NCI-H2081 treated with DMSO at 0.1 percent for 48 hours (cell line): ENCODE data around the gene PGF.
A peak's percentile ranks its signal among the peaks of the same experiment; 100 is the strongest.
"Not testable (repeated sequence)": the region's sequence is repeated elsewhere in the genome, so short reads cannot be mapped to it uniquely, and the experiment has no call there.

Experiments used
- DNase-seq: peaks from one replicate; lab custom pipeline; 2025; lab: John Stamatoyannopoulos, UW

PGF gene

DNA sequence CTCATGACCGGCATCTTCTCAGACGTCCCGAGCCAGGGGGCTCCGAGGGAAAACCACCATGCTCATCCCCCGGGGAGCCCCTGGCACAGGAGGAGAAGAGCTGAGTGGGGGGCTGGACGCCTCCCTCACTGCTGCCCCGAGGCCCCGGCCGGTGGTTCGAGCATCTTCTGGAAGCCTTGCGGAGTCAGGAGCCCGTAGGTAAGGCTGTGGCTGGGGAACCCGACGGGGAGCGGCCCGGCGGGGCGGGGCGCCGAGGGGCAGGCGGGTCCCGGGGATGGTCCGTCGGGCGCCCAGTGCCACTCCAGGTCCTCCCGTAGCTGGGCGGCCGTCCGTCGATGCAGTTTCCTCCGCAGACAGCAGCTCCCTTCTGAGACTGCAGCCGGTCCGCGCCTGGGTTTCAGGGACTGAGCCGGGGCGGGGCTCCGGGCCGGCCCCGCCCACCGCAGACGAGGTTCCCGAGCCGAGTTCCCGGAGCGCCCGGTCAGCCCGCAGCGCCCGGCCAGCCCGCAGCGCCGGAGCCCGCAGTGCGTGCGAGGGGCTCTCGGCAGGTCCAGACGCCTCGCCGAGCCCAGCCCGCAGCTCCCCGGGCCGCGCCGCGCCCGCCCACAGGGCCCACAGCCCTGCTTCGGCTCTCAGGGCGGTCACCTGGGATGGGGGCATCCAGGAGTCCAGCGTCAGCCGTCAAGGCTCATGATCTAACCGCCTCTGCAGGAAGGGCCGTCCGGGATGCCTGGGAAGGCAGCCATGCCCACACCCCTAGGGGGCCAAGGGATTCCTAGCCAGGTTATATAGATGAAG, at the start of gene PGF:
Gene PGF, minus strand, starts transcription at position 369 of the 798 bp plus-strand sequence. Its CDS starts 355 bp downstream, at position 14.
- no peak for DNase-seq

DNA sequence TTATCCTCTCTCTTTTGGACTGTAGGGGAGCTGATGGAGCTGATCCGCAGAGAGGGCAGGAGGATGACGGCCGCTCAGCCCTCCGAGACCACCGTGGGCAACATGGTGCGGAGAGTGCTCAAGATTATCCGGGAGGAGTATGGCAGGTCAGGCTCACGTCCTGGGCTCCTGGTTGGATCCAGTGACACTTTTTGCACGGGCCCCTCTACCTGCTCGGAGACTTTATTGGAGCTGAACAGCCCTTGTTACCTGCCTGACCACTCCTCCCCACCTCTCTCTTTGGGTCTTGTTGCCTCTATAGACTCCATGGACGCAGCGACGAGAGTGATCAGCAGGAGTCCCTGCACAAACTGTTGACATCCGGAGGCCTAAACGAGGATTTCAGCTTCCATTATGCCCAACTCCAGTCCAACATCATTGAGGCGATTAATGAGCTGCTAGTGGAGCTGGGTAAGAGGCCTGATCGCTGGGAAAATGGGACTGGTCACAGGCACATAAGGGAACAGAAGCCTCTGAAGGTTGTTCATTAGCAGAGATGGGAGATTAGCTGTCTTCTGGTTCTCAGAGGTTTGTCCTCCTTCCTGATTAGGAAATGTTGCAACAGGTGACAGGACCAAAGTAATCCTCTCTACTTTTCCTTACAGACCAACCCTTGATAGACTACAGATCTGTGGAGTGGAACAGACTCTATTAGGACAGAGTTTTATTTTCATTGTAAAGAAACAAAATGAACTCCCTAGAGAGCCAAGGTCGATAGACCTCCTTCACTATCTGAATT, 48.0 kb upstream of the PGF start:
- no peak for DNase-seq

DNA sequence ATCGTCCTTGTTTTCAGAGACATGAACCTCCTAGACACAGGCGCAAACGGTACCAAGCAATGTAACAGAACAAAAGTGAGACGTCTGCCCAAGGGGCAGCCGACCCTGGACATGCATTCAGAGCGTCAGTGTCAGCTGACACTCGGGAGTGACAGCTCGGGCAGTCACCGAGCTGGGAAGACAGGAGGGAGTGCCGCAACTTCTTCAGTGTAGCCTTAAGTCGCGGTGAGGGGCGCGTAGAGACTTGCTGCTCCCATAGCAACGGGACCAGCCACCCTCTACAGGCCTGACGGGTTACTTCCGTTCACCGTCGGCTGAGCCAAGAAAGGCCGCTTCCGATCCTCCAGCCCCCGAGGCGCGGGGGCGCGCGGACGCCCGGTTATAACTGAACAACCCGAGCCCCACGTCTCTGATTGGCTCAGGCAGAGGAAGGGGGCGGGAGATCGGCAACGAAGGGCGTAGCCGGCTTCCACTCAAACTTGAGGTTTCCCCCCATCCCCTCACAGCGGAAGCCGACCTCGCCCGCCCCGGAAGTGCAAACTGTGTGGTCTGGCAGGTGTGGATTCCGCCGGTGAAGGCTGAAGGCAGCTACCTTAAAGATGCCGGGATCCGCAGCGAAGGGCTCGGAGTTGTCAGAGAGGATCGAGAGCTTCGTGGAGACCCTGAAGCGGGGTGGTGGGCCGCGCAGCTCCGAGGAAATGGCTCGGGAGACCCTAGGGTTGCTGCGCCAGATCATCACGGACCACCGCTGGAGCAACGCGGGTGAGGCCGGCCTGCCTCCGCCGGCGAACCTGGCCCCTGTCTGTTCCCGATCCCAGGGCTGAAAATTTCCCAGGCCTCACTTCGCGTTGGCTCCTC, 47.2 kb upstream of the PGF start, which contains the start of gene EIF2B2:
Gene EIF2B2, plus strand, starts transcription at position 530 of the 858 bp plus-strand sequence. Its CDS starts 70 bp downstream, at position 600.
- peak; percentile 89 for DNase-seq

DNA sequence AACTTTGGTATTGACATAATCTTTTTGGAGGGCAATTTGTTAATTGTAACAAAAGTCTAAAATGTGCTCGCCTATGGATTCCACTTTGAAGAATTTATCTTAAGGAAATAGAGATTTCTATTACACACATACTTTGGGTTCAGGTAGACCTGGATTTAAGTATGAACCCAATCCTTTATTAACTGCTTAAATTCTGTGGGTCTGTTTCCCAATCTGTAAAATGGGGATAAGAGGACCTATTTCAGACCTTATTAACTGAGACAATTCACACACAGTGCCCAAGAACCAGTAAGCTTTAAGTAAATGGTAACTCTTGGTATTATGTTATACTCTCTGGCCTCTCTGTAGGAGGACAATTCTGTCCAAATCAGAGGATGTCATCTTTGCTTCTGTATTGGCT, 46.5 kb upstream of the PGF start:
- no peak for DNase-seq

DNA sequence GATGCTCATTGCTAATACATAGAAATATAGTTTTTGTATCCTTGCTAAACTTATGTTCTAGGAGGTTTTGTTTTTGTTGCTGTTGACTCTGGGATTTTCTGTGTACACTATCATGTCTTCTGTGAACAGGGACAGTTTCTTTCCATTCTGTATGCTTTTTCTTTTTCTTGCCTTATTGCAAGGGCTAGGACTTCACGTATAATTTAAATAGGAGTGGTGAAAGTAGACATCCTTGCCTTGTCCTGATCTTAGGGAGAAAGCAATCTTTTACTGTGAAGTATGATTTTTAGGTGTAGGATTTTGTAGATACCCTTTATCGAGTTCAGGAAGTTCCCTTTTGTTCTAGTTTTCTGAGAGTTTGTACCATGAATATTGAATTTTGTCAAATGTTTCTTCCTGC, 45.9 kb upstream of the PGF start:
- no peak for DNase-seq

DNA sequence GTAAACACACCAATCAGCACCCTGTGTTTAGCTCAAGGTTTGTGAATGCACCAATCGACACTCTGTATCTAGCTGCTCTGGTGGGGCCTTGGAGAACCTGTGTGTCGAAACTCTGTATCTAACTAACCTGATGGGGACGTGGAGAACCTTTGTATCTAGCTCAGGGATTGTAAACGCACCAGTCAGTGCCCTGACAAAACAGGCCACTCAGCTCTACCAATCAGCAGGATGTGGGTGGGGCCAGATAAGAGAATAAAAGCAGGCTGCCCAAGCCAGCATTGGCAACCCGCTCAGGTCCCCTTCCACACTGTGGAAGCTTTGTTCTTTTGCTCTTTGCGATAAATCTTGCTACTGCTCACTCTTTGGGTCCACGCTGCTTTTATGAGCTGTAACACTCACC, 40.4 kb upstream of the PGF start:
- DNase-seq, result not testable (repeated sequence)

DNA sequence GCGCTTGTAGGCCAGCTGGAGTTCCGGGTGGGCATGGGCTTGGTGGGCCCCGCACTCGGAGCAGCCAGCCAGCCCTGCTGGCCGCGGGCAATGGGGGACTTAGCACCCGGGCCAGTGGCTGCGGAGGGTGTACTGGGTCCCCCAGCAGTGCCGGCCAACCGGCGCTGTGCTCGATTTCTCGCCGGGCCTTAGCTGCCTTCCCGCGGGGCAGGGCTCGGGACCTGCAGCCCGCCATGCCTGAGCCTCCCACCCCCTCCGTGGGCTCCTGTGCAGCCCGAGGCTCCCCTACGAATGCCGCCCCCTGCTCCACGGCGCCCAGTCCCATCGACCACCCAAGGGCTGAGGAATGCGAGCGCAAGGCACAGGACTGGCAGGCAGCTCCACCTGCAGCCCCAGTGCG, 38.8 kb upstream of the PGF start:
- DNase-seq, result not testable (repeated sequence)

DNA sequence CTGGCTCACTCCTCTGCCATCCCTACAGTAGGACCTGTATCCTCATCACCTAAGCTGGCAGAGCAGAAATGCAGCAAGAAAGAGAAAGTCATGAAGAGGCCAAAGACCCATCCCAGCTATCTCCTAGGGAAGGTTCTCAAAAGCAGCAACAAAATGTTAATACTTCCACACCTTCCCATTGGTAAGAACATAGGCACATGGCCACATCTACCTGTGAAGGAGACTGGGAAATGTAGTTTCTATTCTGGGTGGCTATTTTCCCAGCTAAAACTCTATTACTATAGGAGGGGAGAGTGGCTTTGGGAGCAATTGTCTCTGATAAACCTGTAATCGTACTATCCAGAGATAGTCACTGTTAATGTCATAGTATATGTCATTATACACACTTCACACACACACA, 33.6 kb upstream of the PGF start:
- no peak for DNase-seq

DNA sequence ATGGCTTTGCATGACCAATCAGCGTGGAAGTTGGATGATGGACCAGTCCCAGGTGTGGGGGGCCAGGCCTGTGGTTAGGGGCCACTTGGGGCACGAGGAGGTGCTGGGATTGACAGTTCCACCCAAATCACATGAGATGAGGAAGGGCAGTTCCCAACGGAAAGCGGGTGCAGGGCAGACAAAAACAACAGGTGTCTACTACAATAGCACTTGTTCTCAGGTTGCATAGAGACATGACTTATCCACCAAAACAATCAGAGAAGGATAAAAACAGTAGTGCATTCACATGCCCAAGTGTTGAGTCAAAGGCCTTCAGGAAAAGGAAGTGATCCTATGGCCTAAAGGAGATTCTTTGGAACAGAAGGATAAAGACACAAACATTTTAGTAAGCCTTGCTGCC, 32.7 kb upstream of the PGF start:
- DNase-seq, result no peak

DNA sequence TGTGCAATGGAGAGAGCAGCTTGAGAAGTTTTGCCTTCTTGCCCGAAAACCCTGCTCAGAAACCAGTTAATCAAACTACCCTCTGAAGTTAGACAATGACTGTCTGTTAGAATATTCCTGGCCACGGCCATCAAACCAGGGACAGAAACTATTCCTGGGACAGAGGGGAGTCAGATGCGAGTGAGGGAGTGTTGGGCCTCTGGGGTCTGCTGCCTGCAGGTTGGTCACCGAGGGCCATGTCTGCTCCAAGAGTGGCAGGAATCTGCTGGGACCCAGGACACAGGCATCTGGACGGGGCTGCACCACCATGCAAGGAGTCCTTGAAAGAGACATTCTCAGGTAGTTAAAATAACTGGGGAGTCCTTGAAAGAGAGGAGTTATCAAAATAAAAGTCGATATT, 30.4 kb upstream of the PGF start:
- DNase-seq, result no peak

DNA sequence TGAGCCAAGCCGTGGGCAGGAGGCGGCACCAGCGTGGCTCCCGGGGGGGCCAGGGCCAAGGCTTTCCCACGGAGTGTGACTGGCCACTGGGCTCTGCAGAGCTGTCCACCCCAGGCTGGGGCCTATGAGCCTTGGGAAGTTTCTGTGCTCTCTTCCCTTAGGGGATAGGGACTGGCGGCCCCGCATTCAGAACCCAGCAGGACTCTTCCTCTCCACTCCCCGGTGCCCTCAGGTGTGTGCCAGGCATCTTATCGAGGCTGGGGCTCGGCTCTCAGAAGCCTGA, 29.6 kb upstream of the PGF start:
- no peak for DNase-seq

DNA sequence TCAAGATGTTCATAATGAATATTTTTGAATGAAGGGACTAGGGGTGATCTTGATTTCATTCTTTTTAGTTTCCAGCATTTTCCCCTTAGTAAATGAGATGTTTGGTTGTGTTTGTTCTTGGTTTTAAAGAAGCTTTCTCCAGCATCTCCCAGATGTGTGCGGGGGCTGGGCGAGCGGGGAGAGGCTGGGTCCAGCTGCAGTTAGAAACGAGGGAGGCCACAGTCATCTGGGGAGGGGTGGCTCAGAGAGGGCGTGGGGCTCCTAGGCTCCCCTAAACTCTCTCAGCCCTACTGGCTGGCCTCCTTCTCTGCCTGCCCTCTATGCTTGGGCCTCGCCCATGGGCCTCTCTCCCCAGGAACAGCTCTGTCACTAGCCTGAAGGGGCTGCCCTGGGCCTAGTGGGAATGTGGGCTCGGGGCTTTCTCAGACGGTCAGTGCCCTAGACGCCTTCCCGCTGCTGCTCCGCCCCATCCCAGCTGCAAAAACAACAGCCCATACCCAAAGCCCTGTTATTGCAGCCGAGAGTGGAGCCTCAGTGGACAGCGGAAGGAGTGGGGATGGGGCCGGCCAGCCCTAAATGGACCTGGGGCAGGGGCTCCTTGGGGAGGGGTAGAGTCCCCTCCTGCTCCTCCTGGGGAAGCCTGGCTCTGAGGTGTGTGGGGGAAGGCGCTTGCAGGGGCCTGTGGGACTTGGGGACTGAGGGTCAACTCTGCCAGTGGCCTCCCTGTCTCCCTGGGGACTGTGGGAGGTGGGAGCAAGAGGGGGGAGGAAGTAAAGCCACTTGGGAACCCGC, 29.0 kb upstream of the PGF start:
- DNase-seq, result no peak

DNA sequence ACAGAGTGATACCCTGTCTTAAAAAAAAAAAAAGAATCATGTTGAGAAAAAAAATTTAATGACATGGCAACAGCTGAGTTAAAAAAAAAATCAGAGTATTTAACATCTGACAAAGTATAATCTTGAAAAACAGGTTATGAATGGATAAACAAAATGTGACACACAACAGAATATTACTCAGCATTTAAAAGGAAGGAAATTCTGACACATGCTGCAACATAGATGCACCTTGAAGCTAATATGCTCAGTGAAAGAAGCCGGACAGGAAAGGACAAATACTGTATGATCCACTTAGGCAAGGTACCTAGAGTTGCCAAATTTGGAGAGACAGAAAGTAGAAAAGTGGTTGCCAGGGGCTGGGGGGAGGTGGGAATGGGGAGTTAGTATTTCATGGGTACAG, 27.9 kb upstream of the PGF start:
- no peak for DNase-seq

DNA sequence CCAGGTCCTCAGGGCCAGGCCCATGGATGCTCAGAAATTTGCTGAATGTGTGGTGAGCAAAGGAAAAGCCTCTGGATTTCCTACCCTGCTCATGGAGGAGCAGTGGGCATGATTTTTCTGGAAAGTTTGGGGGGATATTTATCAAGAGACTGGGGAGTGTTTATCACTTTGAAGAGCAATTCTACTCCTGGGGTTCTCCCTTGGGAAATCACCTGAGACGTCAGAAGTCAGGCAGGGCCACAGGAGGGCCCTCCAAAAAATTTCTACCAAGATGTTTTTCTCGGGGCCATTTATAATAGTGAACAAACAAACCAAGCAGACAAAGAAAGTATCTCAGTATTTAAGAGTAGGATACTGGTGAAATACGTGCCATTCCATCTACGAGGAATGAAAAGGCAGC, 27.3 kb upstream of the PGF start:
- no peak for DNase-seq

DNA sequence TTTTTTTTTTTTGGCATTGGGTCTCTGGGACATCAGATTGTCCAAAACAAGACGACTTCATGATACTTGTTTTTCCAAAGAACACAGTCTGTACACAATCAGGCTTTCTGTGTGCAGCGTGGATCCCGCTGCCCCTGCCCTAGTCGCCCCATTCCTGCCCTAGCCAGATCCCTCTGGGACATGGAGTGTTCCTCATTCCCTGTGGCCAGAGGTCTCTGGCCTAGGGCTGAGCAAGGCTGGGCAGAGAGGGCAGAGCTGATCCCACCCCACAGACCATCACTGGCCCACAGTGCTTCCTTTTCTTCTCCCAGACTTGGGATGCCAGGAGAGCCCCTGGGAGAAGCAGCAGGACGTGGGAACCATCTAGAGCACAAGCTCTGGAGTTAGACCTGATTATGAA, 26.4 kb upstream of the PGF start:
- no peak for DNase-seq

DNA sequence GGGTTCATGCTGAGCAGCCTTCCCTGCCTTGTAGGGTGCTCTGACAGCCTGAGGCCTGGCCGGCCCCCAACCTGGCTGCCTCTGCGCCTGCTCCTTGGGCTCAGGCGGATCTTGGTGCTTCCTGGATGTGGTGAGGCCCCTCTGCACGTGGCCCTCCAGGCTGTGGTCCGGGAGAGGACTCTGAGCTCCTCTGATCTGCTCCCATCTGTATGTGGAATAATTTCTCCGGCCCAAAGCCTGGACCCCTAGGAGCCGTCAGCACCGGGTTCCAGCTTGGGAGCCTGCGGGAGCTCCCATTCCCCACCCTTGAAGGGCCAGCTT, 26.0 kb upstream of the PGF start:
- no peak for DNase-seq

DNA sequence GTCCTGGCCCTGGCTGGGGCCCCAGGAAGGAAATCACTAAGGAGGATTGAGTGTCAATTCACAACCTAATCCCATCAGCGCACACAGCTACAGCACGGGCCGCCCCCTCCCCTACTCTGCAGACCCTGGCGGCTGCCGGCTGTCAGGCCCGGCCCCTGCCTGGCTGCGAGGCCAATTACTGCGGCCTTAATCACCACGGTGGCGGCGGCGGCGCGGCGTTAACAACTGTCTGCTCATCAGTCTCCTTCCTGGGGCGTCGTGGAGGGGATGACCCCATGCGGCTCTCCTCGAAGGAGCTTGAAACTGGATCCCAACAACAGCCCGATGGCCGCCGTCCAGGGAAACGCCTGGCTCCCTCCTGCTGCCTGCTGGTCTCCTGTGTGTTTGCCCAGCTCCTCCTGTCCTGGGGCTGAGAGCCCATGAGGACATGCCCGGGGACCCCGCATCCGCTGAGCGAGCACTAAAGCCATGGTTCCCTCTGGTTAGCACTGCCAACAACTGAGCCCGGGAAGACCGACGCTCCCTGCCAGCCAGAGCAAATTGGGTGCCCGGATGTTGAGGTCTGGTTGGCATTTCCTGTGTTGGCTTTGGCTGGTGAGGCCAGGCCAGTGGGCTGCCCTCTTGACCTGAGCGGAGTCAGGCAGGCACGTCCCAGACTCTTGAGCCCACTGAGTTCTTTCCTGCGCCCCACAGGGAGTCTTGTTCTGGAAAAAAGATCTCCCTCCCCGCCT, 25.5 kb upstream of the PGF start:
- no peak for DNase-seq

DNA sequence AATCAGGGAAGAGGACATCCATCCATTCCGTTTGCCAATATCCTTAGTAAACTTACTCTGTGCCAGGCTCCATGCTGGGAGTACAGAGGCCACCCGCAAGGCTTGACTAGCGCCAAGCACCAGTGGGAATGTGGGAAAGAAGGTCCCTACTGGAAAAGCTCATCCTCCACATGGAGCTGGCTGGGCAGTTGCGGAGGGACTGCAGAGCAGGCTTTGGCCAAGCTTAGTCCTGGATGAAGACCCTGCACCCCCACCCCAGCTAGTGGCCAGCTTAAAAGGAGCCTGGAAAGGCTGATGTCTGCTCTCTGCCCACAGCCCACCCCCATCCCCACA, 25.0 kb upstream of the PGF start:
- no peak for DNase-seq

DNA sequence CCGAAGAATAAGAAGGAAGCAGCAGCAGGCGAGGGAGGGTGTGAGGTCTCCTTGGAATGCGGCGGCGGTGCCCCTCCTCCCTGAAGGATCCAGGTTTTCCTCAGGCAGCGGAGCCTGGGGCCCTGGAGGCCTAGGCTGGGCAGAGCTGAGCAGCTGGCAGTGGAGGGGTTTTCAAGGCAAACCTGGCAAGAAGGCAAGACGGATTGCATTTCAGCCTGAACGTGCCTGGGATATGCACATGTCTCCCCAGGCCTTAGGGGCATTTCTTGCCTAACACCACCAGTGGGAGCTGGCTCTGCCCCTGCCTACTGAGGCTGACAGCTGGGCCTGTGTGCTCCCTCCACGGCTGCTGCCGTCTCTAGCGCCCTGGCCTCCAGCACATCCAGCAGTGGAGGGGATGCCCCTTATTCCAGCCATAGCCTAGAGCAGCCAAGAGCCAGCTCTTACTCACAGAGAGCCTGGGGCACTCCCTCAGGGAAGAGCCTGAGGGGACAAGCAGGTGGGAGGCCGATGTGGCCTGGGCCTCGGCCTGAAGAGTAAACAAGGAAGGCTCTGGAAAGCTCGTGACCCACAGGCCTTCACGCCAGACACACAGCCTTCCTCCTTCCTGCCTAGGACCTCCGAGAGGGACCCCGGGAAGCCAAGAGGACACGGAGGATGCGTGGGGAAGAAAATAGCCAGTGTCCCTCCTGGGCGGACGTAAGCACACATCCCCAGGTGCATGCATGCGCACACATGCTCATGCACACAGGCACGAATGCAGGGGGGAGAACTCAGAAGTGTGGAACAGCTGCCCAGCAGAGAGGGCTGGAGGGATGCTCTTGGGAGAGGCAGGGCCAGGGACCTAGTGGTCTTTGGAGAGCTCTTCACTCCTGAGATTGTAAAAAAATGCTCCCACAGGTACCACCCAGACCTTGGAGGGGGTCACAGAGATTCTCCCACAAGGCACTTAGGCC, 24.3 kb upstream of the PGF start:
- DNase-seq, result no peak

DNA sequence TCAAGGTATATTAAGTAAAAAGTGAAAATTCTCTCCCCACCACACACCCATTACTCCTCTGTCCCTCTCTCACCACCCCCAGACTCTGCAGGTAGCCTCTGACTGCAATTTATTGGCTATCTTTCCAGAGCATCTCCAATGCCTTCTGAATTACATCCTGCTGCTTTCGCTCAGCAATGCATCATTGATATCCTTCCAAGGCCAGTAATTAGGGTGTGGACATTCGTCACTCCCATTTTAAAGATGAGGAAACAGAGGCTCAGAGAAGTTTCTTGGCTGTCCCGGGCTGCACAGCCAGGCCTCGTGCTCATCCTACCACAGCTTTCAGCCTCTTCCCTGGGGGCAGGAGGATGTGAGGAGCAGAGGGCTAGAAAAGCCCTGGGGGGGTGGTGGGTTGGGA, 23.6 kb upstream of the PGF start:
- no peak for DNase-seq
